Measurements from ENCODE around the gene SH3RF2.

GRCh38 chr5:145945620-145946111 is 9.3 kb downstream of the SH3RF2 start:
- TF ChIP-seq CTCF (conservative IDR thresholded peaks at IDR 0.05 in 1 of 2, IDR thresholded peaks at IDR 0.05 in 1 of 2; ENCODE audit: low read depth in 1 of 2, low read length in 2 of 2) (no peak), EZH2 (IDR thresholded peaks at IDR 0.05; ENCODE audit: low read length, missing control alignments) (no peak)
